A204.1 (cell line): ENCODE data around the gene PTGDR2.

Experiments
- FAIRE-seq: peaks from 2 replicates; lab custom pipeline; 2012; peaks lifted over from hg19 to GRCh38; lab: Jason Lieb, UNC

The PTGDR2 gene

GRCh38 chr11:60874421-60875365, 18.9 kb upstream of the PTGDR2 start:
- no peak for FAIRE-seq

- no peak for FAIRE-seq
Observed at GRCh38 chr11:60873533-60873932, 17.8 kb upstream of the PTGDR2 start.

- FAIRE-seq: no peak
Observed at GRCh38 chr11:60872961-60873524, 17.3 kb upstream of the PTGDR2 start.

- no peak for FAIRE-seq
Observed at GRCh38 chr11:60872124-60872960, 16.6 kb upstream of the PTGDR2 start.

GRCh38 chr11:60871378-60872061, 15.8 kb upstream of the PTGDR2 start:
- FAIRE-seq: no peak

- FAIRE-seq: no peak
Observed at GRCh38 chr11:60870733-60871377, 15.1 kb upstream of the PTGDR2 start.

GRCh38 chr11:60870276-60870675, 14.5 kb upstream of the PTGDR2 start:
- no peak for FAIRE-seq

- no peak for FAIRE-seq
Observed at GRCh38 chr11:60869451-60869825, 13.7 kb upstream of the PTGDR2 start.

- FAIRE-seq: no peak
Observed at GRCh38 chr11:60868682-60869450, 13.1 kb upstream of the PTGDR2 start.

- FAIRE-seq: no peak
Observed at GRCh38 chr11:60867871-60868681, 12.3 kb upstream of the PTGDR2 start.

- FAIRE-seq: no peak
Observed at GRCh38 chr11:60866911-60867870, 11.4 kb upstream of the PTGDR2 start, which contains the start of gene ZP1. ZP1 (plus strand) TSS chr11:60867542; CDS start chr11:60867562, 20 bp downstream.

GRCh38 chr11:60864856-60865513, 9.2 kb upstream of the PTGDR2 start:
- no peak for FAIRE-seq

- FAIRE-seq: no peak
Observed at GRCh38 chr11:60863550-60864521, 8.1 kb upstream of the PTGDR2 start.

GRCh38 chr11:60862171-60862570, 6.4 kb upstream of the PTGDR2 start:
- no peak for FAIRE-seq

- no peak for FAIRE-seq
Observed at GRCh38 chr11:60860943-60861342, 5.2 kb upstream of the PTGDR2 start.

GRCh38 chr11:60859616-60860250, 4.0 kb upstream of the PTGDR2 start:
- no peak for FAIRE-seq
